Neural progenitor cell (in vitro differentiated cells): ENCODE measurements around the gene SPTB.

ENCODE experiments used
- CTCF ChIP-seq: fragments of 200-600 bp; sonication (generic); IDR thresholded peaks from 2 replicates; pipeline ENCODE4 v1.5.1; 2017; ENCODE audit warnings: antibody characterized with exemption, mild to moderate bottlenecking
- EZH2 ChIP-seq: fragments of 200-600 bp; sonication (generic); IDR thresholded peaks from 2 replicates; pipeline ENCODE4 v1.6.1; 2017; ENCODE audit warnings: antibody characterized with exemption, mild to moderate bottlenecking, moderate library complexity
- EZH2phosphoT487 ChIP-seq: fragments of 200-600 bp; sonication (generic); IDR thresholded peaks from 2 replicates; pipeline ENCODE4 v1.6.1; 2017; ENCODE audit warnings: antibody characterized with exemption

DNA sequence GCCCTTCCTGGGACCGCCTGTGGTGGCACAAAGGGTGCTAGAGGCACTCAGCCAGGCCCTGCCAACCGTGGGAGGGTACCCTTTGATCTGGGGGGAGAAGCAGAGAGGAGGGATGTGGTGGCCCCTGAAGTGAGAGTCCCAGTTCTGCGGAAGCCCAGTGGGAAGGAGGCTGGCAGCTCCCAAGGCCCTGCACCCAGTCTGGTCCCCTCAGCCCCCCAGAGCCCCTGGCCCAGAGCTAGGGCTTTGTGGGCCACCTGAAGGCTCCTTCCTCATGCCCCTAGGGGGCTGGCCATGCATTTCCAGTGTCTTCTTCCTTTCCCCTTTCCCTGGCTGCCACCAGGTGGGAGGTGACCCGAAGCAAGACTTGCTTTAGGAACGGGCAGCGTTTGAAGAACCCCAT lies 131.2 kb downstream of the SPTB start:
- TF ChIP-seq CTCF (no peak), EZH2 (no peak), EZH2phosphoT487 (no peak)
